ENCODE results near the gene MAN2C1. TPM values are rescaled to one million over a fixed set of nuclear protein-coding genes. Genes with fewer than 3 reads are reported as not detected.
A peak's percentile ranks its signal among the peaks of the same experiment; 100 is the strongest.
"Not testable (repeated sequence)": the region's sequence is repeated elsewhere in the genome, so short reads cannot be mapped to it uniquely, and the experiment has no call there.

MAN2C1 gene
- total RNA-seq, 2 donors from 2014 or later, result 150 to 224 TPM

- H3K9me3 ChIP-seq (ENCODE audit: control insufficient read depth, low read length), result no peaks in the 10 kb centered on the region
- peak; percentile 5 for DNase-seq
- no peak overlapping the region for H3K27ac ChIP-seq (ENCODE audit: low read depth, low read length)
- no peaks in the 10 kb centered on the region for H3K4me1 ChIP-seq (ENCODE audit: control insufficient read depth, insufficient read depth, low read length)
- no peaks in the 10 kb centered on the region for H3K36me3 ChIP-seq (ENCODE audit: control insufficient read depth, insufficient read depth, low read length)
- no peaks in the 10 kb centered on the region for H3K4me1 Mint-ChIP-seq
- H3K4me3 ChIP-seq (ENCODE audit: low read length), result no peak overlapping the region
- peaks cover 14% of the 10 kb centered on the region for H3K27me3 Mint-ChIP-seq (ENCODE audit: insufficient read depth)
- no peak overlapping the region for H3K4me3 Mint-ChIP-seq
- no peaks in the 10 kb centered on the region for H3K9me3 Mint-ChIP-seq
- TF ChIP-seq CTCF (conservative IDR thresholded peaks at IDR 0.05), result no peak
- no peaks in the 10 kb centered on the region for H3K27me3 ChIP-seq (ENCODE audit: control insufficient read depth, insufficient read depth, low read length, poor library complexity, severe bottlenecking)
- WGBS, 2 experiments (ENCODE audit: insufficient coverage in 1 of 2, insufficient read length in 1 of 2), result 85 to 89% methylated on average over 5 of the region's 5 CpGs
- no peaks in the 10 kb centered on the region for H3K36me3 Mint-ChIP-seq (ENCODE audit: low read depth)
- no peak overlapping the region for H3K9ac ChIP-seq (ENCODE audit: extremely low read depth, low read length, poor library complexity, severe bottlenecking)
- H3K27ac Mint-ChIP-seq, result no peak overlapping the region
These were observed 53.7 kb downstream of the MAN2C1 start for GRCh38 chr15:75314552-75315290.

DNA sequence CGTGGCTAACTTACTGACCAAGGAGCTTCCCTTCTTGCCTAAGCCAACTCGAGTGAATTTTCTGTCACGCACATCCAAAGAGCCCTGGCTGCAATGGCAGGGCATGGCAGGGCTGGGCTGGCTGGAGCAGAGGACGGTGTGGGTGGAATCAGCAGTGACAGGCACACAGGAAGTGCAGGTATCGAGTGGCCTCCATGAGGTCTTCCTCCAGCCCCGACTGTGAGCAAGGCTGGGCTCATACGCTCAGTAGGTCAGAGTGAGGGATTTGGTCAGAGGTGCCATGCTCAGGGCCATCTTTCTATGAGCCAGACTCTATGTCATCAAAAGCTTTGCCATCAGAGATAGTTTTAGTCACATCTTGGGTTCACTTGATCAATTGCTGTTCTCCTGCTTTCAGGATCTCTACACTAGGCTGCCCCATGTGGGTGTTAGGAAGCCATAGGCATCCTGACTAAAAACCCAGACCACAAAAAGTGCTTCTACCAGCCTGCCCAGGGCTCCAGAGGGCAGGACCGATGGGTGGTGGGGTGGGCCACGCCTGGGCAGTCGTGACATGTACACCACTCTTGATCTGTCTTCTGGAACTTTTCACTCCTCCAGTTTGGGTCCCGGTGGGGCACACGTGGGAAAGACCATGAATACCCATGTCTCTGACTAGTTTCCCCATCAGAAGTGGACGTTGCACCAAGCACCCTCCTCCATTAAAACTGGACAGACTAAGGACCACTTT lies 55.1 kb downstream of the MAN2C1 start:
- no peak for TF ChIP-seq CTCF (conservative IDR thresholded peaks at IDR 0.05)
- no peaks in the 10 kb centered on the region for H3K4me1 ChIP-seq (ENCODE audit: control insufficient read depth, insufficient read depth, low read length)
- H3K27ac ChIP-seq (ENCODE audit: low read depth, low read length), result no peak overlapping the region
- Mint-ChIP-seq H3K27me3 (ENCODE audit: insufficient read depth) (peaks cover 12% of the 10 kb centered on the region), H3K27ac (no peak overlapping the region), H3K9me3 (no peaks in the 10 kb centered on the region), H3K4me3 (no peak overlapping the region), H3K4me1 (no peaks in the 10 kb centered on the region), H3K36me3 (ENCODE audit: low read depth) (no peaks in the 10 kb centered on the region)
- H3K9ac ChIP-seq (ENCODE audit: extremely low read depth, low read length, poor library complexity, severe bottlenecking), result no peak overlapping the region
- DNase-seq, result peak; percentile 19
- no peaks in the 10 kb centered on the region for H3K9me3 ChIP-seq (ENCODE audit: control insufficient read depth, low read length)
- no peak overlapping the region for H3K4me3 ChIP-seq (ENCODE audit: low read length)
- 89 to 92% methylated on average over 7 to 13 of the region's 13 CpGs for WGBS, 2 experiments (ENCODE audit: insufficient coverage in 1 of 2, insufficient read length in 1 of 2)
- no peaks in the 10 kb centered on the region for H3K27me3 ChIP-seq (ENCODE audit: control insufficient read depth, insufficient read depth, low read length, poor library complexity, severe bottlenecking)
- no peaks in the 10 kb centered on the region for H3K36me3 ChIP-seq (ENCODE audit: control insufficient read depth, insufficient read depth, low read length)

DNA sequence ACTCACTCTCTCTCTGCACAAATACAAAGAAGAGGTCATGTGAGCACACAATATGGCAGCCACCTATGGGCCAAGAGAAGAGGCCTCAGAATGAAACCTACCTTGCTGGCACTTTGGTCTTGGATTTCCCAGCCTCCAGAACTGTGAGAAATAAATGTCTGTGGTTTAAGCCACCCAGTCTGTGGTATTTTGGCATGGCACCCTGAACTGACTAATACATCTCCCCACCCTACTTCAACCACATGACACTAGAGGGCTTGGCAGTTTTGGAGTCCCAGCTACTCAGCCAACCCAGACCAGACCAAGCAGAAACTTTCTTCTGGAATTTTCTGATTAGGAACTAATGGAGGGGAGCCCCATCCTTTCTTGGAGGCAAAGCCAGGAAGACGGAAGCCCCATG lies 55.9 kb downstream of the MAN2C1 start:
- not testable (repeated sequence) for H3K9me3 Mint-ChIP-seq; H3K27ac ChIP-seq (ENCODE audit: low read depth, low read length); H3K4me3 ChIP-seq (ENCODE audit: low read length); H3K27me3 ChIP-seq (ENCODE audit: control insufficient read depth, insufficient read depth, low read length, poor library complexity, severe bottlenecking); H3K4me3 Mint-ChIP-seq; H3K4me1 Mint-ChIP-seq; H3K9ac ChIP-seq (ENCODE audit: extremely low read depth, low read length, poor library complexity, severe bottlenecking); H3K36me3 ChIP-seq (ENCODE audit: control insufficient read depth, insufficient read depth, low read length); H3K27ac Mint-ChIP-seq; H3K36me3 Mint-ChIP-seq (ENCODE audit: low read depth); H3K9me3 ChIP-seq (ENCODE audit: control insufficient read depth, low read length); H3K4me1 ChIP-seq (ENCODE audit: control insufficient read depth, insufficient read depth, low read length)
- WGBS, 2 experiments (ENCODE audit: insufficient coverage in 1 of 2, insufficient read length in 1 of 2), result 88 to 95% methylated on average over 1 of the region's 1 CpG
- peak; percentile 5 for DNase-seq
- H3K27me3 Mint-ChIP-seq (ENCODE audit: insufficient read depth), result peaks cover 14% of the 10 kb centered on the region
